SK-MEL-5 (cell line): Measurements from ENCODE around the gene TNFRSF11A. TPM values are rescaled to one million over a fixed set of nuclear protein-coding genes. Genes with fewer than 3 reads are reported as not detected.
A peak's percentile ranks its signal among the peaks of the same experiment; 100 is the strongest.

Experiments used
- DNase-seq: peaks from one replicate; pipeline ENCODE4 v3.0.0-alpha.2; 2016; ENCODE audit warnings: low read depth, low spot score
- in situ Hi-C: cut with HindIII; loops from 2 replicates; pipeline ENCODE4 v1.10.0; 2016; ENCODE audit warnings: low sequenced_read_pairs, high pct_unique_total_duplicates, low pct_unique_long_range_greater_than_20kb
- small RNA-seq, 2 experiments: library from RNA; depleted of rRNA; stranded (forward); fragments of <200 nt; gene quantifications; one replicate each; pipeline ENCODE3, GENCODE V24; 2014
- total RNA-seq: library from RNA; depleted of rRNA; stranded (reverse); fragments of >200 nt; shearing (Covaris generic); gene quantifications from 2 replicates; pipeline ENCODE4 v1.2.3, GENCODE V29; 2014; rRNA removed

The TNFRSF11A gene
- total RNA-seq, 1 experiment from 2014 or later = 3.0 TPM

DNA sequence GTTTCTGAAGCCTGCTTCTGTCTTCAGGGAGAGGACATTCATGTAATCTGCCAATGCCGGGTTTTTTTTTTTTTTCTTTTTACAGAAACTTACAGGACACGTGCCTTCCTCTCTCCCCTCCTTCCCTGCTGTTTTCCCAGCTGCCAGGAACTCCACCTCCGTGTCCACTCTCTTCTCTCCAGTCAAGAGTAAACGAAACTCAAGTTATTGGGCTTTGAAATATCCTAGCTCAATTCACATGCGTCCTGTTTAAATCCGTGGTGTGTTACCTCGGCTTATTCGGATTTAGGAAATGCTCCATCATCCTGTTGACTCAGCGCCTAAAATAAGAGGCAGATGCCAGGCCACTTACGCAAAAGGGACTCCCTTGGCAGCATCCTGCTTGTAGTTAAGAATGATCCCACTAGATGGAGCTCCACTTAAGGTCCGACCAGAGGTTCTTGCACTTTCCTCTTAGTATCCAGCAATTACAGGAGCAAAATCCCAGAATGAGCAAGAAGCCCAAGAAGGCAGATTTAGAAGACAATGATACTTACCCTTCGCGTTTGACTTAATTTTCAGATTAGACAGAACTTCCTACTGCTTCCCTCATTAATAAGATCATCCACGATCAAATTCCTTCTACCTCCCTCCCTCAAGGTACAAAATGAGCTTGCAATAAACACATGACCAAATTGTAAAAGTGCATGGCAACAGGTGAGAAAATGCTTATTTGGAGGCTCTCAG is 100.5 kb downstream of the TNFRSF11A start:
- in situ Hi-C loops = no loop called here
- DNase-seq = peak; percentile 93

DNA sequence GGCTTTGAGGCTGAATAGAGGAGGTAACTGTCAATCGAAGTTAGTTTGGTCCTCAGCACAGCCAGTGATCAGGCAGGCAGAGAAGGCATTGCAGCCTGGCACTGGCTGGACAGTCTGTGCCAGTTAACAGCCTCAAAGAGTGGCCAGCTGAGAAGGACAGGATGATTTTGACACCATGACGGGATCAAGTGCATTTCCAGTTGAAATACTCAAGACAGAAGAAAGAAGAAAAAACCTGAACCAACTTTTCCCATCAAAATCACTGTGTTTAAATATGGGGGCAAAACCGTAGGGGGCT is 101.0 kb downstream of the TNFRSF11A start:
- in situ Hi-C loops = no loop called here

DNA sequence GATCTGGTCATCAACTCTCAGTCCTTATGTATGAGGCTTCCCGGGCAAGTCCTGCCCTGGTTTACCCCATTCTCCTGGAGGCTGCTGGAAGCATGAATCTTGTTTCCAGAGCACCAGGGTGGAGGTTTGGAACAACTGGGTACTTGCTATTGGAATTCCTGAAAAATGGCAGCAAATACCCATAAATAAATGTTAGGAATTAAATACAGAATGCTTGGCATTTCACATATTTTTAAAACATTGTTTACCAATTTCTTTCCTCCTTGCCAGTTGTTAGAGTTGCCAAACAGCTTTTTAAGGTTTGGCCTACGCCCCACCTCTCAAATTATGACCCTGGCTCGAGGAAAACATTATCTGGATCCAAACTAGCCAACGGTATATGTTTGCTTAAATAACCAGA is 107.1 kb downstream of the TNFRSF11A start:
- DNase-seq = no peak
- in situ Hi-C loops = no loop called here

More for the DNA sequence above, 101.0 kb downstream of the TNFRSF11A start:
- DNase-seq = no peak

DNA sequence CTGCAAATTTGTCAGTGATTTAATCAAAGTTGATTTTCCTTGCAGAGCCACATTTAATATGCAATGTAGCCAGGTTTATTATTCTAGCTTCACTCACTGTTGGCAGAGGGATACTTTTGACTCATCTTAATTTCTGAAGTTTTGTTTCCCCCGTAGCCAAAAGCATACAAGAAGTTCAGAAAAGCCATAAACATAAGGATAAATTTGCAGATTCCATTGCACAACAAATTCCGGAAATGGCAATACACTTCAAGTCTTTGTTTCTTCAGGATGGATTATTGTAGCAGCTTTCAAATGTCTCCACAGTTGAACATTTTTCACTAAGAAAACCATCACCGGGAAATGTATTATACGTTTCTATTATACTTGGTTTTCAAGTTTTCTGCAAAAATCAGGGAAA is 109.7 kb downstream of the TNFRSF11A start:
- no peak for DNase-seq
- in situ Hi-C loops = no loop called here

DNA sequence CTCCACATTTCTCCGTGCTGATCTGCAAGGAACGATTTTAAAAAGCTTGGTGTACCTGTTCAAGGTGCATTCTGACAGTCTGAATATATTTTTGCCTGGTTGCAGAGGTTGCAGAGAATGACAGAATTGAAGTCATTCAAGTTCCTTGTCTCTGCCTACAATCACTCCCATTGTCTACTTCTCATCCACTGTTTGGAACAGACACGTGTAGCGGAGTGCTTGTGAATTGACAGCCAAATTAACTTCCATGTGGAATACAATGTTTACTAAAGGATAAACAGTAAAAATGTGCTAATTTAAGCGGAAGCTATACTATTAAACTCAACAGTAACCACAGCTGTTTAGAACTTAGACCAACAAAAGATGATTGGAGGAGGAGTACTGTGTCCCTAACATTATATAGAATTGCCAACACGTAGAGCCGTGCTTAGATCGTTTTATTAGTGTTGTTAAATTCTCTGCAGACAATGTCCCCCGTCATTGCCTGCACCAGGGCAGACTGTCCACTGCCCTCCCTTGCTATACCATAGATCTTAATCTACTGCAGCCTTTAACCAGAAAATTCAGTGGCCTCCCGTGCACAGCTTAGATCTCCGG is 110.4 kb downstream of the TNFRSF11A start:
- peak; percentile 27 for DNase-seq
- in situ Hi-C loops = no loop called here

DNA sequence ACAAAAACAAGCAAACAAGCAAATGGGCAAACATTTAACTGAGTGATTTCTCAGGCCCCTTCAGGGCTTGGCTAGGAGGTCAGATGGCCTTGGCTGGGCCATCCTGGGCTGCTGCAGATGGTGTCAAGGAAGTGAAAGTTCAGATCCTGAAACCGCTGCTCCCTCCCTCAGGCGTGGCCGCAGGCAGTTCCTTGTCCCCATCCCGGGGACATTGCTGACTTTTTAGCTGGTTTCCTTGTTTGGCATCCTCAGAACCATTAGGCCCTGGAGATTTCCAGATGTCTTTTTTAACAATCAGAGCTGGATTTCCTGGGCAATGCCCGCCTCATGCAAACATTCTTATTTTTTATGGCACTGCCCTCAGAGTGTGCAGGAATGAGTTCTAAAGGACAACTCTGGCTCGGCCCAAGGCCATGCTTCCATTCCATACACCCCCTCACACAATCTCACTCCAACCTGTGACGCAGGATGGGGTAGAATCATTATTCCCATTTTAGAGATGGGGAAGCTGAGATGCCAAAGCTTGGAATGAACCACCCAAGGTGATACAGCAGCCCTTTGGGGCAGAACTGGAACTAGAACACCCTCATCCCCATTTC is 111.6 kb downstream of the TNFRSF11A start:
- no peak for DNase-seq
- in situ Hi-C loops = no loop called here

DNA sequence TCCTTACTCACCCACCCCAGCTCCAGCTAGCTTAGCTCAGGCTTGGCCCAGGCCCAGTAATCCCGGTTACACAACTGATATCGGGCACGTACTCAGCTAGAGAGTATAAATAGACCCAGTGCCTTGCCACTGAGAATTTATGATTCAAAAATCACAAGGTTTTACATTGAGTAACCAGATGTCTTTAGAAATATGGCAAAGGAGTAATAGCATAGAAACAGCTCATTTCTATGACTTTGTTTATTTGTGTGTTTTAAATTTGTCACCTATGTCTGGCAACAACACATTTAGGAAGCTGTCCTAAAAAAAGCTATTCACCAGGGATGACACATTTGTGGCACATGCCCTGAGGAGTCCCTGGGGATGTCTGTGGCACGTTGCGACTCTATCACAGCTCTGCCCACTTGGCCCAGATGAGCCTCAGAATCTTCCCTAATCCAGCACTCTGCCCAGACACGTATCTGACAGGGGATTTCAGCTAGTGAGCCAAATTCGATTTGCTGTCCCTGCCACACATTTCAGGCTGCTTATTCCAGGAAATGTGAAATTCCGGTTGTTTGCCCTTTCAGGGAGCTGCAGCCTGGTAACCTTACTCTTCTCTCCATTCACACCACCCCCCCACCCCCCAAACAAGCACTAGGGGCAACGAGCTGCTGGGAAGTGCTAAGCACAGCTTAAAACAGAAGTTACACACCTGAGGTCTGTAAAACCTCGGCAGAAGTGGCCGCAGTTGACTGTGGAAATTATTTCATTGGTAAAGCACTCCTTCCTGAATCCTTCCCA is 112.3 kb downstream of the TNFRSF11A start:
- in situ Hi-C loops = no loop called here
- no peak for DNase-seq

DNA sequence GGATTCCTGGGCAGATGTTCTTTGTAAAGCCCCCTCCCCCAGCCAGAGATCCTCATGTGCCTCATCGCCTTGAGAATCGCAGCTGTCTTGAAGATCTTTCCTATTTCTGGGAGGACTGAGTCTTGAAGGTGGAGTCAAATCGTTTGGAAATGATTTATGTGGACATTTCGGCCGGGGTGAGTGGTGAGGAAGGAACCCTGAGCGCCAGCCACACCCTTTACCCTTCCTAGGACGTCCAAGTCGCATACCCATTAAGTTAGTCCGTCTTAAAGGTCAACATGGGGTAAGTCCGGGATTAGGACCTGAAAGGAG is 112.9 kb downstream of the TNFRSF11A start:
- DNase-seq = no peak
- in situ Hi-C loops = no loop called here

DNA sequence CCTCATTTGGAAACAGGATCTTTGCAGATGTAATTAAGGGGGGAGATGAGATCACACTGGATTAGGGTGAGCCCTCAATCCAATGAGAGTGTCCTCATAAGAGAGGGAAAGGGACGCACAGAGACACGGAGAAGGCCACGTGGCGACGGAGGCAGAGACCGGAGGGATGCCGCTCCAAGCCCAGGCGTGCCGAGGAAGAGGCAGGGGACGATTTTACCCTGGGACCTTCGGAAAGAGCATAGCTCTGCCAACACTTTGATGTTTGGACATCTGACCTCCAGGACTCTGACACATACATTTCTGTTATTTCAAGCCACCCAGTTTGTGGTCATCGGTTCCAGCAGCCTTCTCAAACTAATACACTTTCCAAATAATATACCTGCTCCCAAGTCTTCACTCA is 113.3 kb downstream of the TNFRSF11A start:
- in situ Hi-C loops = no loop called here
- DNase-seq = no peak

DNA sequence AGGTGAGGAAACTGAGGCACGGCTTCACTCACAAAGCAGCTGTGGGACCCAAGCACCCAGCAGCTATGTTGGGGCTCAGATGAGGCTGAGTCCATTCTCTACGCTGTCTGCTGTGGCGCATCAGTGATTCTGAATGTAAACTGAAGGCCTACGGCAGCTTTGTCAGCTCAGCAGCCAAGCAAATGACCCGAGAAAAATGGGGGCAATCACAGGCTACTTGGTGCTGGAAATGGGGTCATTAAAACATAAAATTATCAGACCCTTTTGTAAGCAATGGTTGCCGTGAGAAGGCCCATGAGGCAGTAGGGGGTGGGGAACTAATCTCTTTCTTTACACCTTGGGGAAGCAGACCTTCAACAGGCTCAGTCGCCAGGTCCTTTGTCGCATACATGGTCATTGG is 113.8 kb downstream of the TNFRSF11A start:
- no peak for DNase-seq
- in situ Hi-C loops = no loop called here

Small RNA genes lying within 50 kb of the gene (small RNA-seq; reads per million reads assigned to genes)
- gene AC100843.2 (0 reads per million in 2 experiments), gene RF00019 (0 reads per million in 2 experiments)

Other genes starting within 250 kb of the TNFRSF11A start
- gene PIGN, start 138.3 kb upstream of the TNFRSF11A start, total RNA-seq = 32.9 TPM in 2 replicates
- gene RELCH, start 138.1 kb upstream of the TNFRSF11A start, total RNA-seq = 16.7 and 31.0 TPM in 2 replicates
- 8.4 and 12.7 TPM in 2 replicates for gene ZCCHC2, start 197.7 kb downstream of the TNFRSF11A start, total RNA-seq